H9 (cell line): Measurements from ENCODE around the gene PRUNE1. TPM values are rescaled to one million over a fixed set of nuclear protein-coding genes. Genes with fewer than 3 reads are reported as not detected.

Experiments used
- DNase-seq: peaks from one replicate; pipeline ENCODE4 v3.0.0-alpha.2; 2017
- H2AFZ ChIP-seq: one replicate; pipeline ENCODE4 v1.6.1; 2013; ENCODE audit warnings: mild to moderate bottlenecking, low read length, control low read depth, moderate library complexity
- H2AK5ac ChIP-seq: 2 replicates; pipeline ENCODE4 v1.6.1; 2013; ENCODE audit warnings: low read length, control low read depth, mixed read lengths; ENCODE audit not compliant: insufficient read length
- H2BK120ac ChIP-seq: one replicate; pipeline ENCODE4 v1.6.1; 2013; ENCODE audit warnings: low read depth, mild to moderate bottlenecking, low read length, control low read depth, inconsistent platforms; ENCODE audit not compliant: poor library complexity, severe bottlenecking
- H2BK12ac ChIP-seq: 2 replicates; pipeline ENCODE4 v1.6.1; 2013; ENCODE audit warnings: low read length, control low read depth, mixed read lengths, low read depth; ENCODE audit not compliant: insufficient read length
- H2BK15ac ChIP-seq: 2 replicates; pipeline ENCODE4 v1.6.1; 2013; ENCODE audit warnings: low read depth, low read length, control low read depth
- H2BK20ac ChIP-seq: one replicate; pipeline ENCODE4 v1.6.1; 2013; ENCODE audit warnings: low read depth, mild to moderate bottlenecking, low read length, control low read depth, inconsistent platforms; ENCODE audit not compliant: poor library complexity, severe bottlenecking
- H2BK5ac ChIP-seq: 2 replicates; pipeline ENCODE4 v1.6.1; 2013; ENCODE audit warnings: low read length, control low read depth, mixed read lengths; ENCODE audit not compliant: insufficient read length
- H3K14ac ChIP-seq: 2 replicates; pipeline ENCODE4 v1.6.1; 2013; ENCODE audit warnings: low read length, control low read depth; ENCODE audit not compliant: insufficient read depth
- H3K18ac ChIP-seq: 2 replicates; pipeline ENCODE4 v1.6.1; 2013; ENCODE audit warnings: low read depth, mild to moderate bottlenecking, mixed read lengths, low read length, control low read depth; ENCODE audit not compliant: insufficient read length
- H3K23ac ChIP-seq: 2 replicates; pipeline ENCODE4 v1.6.1; 2013; ENCODE audit warnings: low read length, control low read depth, mixed read lengths, low read depth; ENCODE audit not compliant: insufficient read length
- H3K23me2 ChIP-seq: 2 replicates; pipeline ENCODE4 v1.6.1; 2013; ENCODE audit warnings: low read depth, mild to moderate bottlenecking, mixed read lengths, low read length, control low read depth; ENCODE audit not compliant: insufficient read length, poor library complexity, severe bottlenecking
- H3K27ac ChIP-seq: 2 replicates; pipeline ENCODE4 v1.5.1; 2013; ENCODE audit warnings: low read length, control low read depth, mixed read lengths, low read depth; ENCODE audit not compliant: insufficient read length
- H3K27me3 ChIP-seq: 2 replicates; pipeline ENCODE4 v1.6.1; 2013; ENCODE audit warnings: low read length, control low read depth, inconsistent platforms; ENCODE audit not compliant: insufficient read depth
- H3K4ac ChIP-seq: 2 replicates; pipeline ENCODE4 v1.6.1; 2013; ENCODE audit warnings: low read depth, mild to moderate bottlenecking, control low read depth, inconsistent platforms, low read length, moderate library complexity
- H3K4me1 ChIP-seq: 2 replicates; pipeline ENCODE4 v1.6.1; 2013; ENCODE audit warnings: low read length, control low read depth, inconsistent platforms; ENCODE audit not compliant: insufficient read depth
- H3K4me2 ChIP-seq: 2 replicates; pipeline ENCODE4 v1.6.1; 2013; ENCODE audit warnings: low read length, control low read depth, mixed read lengths; ENCODE audit not compliant: insufficient read length, insufficient read depth
- H3K56ac ChIP-seq: 2 replicates; pipeline ENCODE4 v1.6.1; 2013; ENCODE audit warnings: low read depth, mild to moderate bottlenecking, mixed read lengths, low read length, control low read depth; ENCODE audit not compliant: insufficient read length
- H3K79me1 ChIP-seq: 2 replicates; pipeline ENCODE4 v1.6.1; 2013; ENCODE audit warnings: low read depth, mild to moderate bottlenecking, moderate library complexity, low read length, control low read depth, inconsistent platforms; ENCODE audit not compliant: insufficient read depth, poor library complexity, severe bottlenecking
- H3K79me2 ChIP-seq: 2 replicates; pipeline ENCODE4 v1.6.1; 2013; ENCODE audit warnings: low read length, control low read depth, inconsistent platforms; ENCODE audit not compliant: insufficient read depth
- H3K9ac ChIP-seq: 2 replicates; pipeline ENCODE4 v1.6.1; 2013; ENCODE audit warnings: low read length, control low read depth, mixed read lengths; ENCODE audit not compliant: insufficient read length; ENCODE audit errors: extremely low read depth
- H3K9me3 ChIP-seq: one replicate; pipeline ENCODE4 v1.6.1; 2013; ENCODE audit warnings: low read depth, low read length, inconsistent platforms; ENCODE audit not compliant: control insufficient read depth
- H3T11ph ChIP-seq: one replicate; pipeline ENCODE4 v1.6.1; 2013; ENCODE audit warnings: mild to moderate bottlenecking, low read length, control low read depth, inconsistent platforms
- H4K20me1 ChIP-seq: one replicate; pipeline ENCODE4 v1.6.1; 2013; ENCODE audit not compliant: control insufficient read depth, insufficient read length, insufficient read depth
- H4K5ac ChIP-seq: 2 replicates; pipeline ENCODE4 v1.6.1; 2013; ENCODE audit warnings: low read depth, mild to moderate bottlenecking, mixed read lengths, low read length, control low read depth; ENCODE audit not compliant: insufficient read length
- H4K8ac ChIP-seq: replicated peaks from 2 replicates; pipeline ENCODE4 v1.6.1; 2013; ENCODE audit warnings: low read length, control low read depth, mixed read lengths, low read depth; ENCODE audit not compliant: insufficient read length
- H4K91ac ChIP-seq: 2 replicates; pipeline ENCODE4 v1.6.1; 2013; ENCODE audit warnings: low read depth, mild to moderate bottlenecking, moderate library complexity, mixed read lengths, low read length, control low read depth; ENCODE audit not compliant: insufficient read length
- H3K27ac Mint-ChIP-seq, 3 experiments: 2 replicates in 2 of 3; 3 replicates in 1 of 3; pipeline ENCODE4 v1.8.0; 2020 to 2021; ENCODE audit warnings: mixed read lengths in 3 of 3, mild to moderate bottlenecking in 1 of 3, moderate library complexity in 1 of 3
- H3K27me3 Mint-ChIP-seq: 2 replicates; pipeline ENCODE4 v1.8.0; 2021; ENCODE audit warnings: low read depth, mild to moderate bottlenecking, moderate library complexity, mixed read lengths
- H3K36me3 Mint-ChIP-seq, 3 experiments: 2 replicates in 2 of 3; 3 replicates in 1 of 3; pipeline ENCODE4 v1.8.0; 2020 to 2021; ENCODE audit warnings: low read depth in 3 of 3, mixed read lengths in 3 of 3; ENCODE audit not compliant: insufficient read depth in 1 of 3
- H3K4me1 Mint-ChIP-seq, 2 experiments: 2 replicates each; pipeline ENCODE4 v1.8.0; 2020; ENCODE audit warnings: mixed read lengths in 2 of 2
- H3K4me3 Mint-ChIP-seq, 2 experiments: 2 replicates in 1 of 2; 3 replicates in 1 of 2; pipeline ENCODE4 v1.8.0; 2020 to 2021; ENCODE audit warnings: mild to moderate bottlenecking in 2 of 2, mixed read lengths in 2 of 2, moderate library complexity in 1 of 2
- H3K9me3 Mint-ChIP-seq, 2 experiments: 2 replicates in 1 of 2; 3 replicates in 1 of 2; pipeline ENCODE4 v1.8.0; 2020; ENCODE audit warnings: mild to moderate bottlenecking in 2 of 2, mixed read lengths in 2 of 2, moderate library complexity in 1 of 2
- CTCF ChIP-seq: fragments of 200-600 bp; sonication (generic); conservative IDR thresholded peaks from 3 replicates; pipeline ENCODE4 v1.8.0; 2021; ENCODE audit warnings: antibody characterized with exemption, mild to moderate bottlenecking
- WGBS: extraction: QIAGEN DNeasy Blood & Tissue Kit; methylation state at CpG from one replicate; pipeline ENCODE4 v1.1.7; 2013; ENCODE audit warnings: missing lambda C conversion rate, low lambda C conversion rate, mixed read lengths; ENCODE audit not compliant: insufficient read length; ENCODE audit errors: extremely low coverage; 5-methylcytosine and 5-hydroxymethylcytosine counted together
- total RNA-seq: library from RNA; stranded (reverse); gene quantifications from 2 replicates; pipeline ENCODE4 v1.2.1, GENCODE V29; 2021

The PRUNE1 gene
- total RNA-seq, 1 experiment from 2014 or later = 22.3 TPM

GRCh38 chr1:150973836-150974579, 34.2 kb upstream of the PRUNE1 start:
- H2BK15ac ChIP-seq = no peak overlapping the region

More at GRCh38 chr1:150973836-150974579, 34.2 kb upstream of the PRUNE1 start:
- Histone ChIP-seq H3K27me3 (no peaks in the 10 kb centered on the region), H3K79me1 (no peaks in the 10 kb centered on the region), H4K91ac (no peak overlapping the region), H4K8ac (no peak overlapping the region), H2BK12ac (no peak overlapping the region), H2AK5ac (no peak overlapping the region), H3K56ac (no peak overlapping the region), H3K23ac (no peak overlapping the region), H4K5ac (no peak overlapping the region), H3T11ph (no peak overlapping the region), H2AFZ (no peak overlapping the region), H3K4ac (no peak overlapping the region), H3K4me1 (peaks cover 19% of the 10 kb centered on the region), H3K9me3 (no peaks in the 10 kb centered on the region), H3K18ac (peak overlapping the region; percentile 71), H4K20me1 (no peaks in the 10 kb centered on the region), H2BK120ac (no peak overlapping the region), H2BK5ac (no peak overlapping the region), H3K23me2 (peaks cover 12% of the 10 kb centered on the region), H3K14ac (peak overlapping the region; percentile 87), H3K27ac (no peak overlapping the region), H3K4me2 (peak overlapping the region; percentile 72), H2BK20ac (no peak overlapping the region), H3K79me2 (peaks cover 31% of the 10 kb centered on the region; the same call in 1 of the 2 replicates), H3K9ac (peak overlapping the region; percentile 64)
- H3K4me3 Mint-ChIP-seq = peak overlapping the region; percentile 78 to 86
- H3K36me3 Mint-ChIP-seq = peaks cover 4 to 5% (median 4%) of the 10 kb centered on the region in 3 experiments; a peak in 6 of 7 replicates
- peak; percentile 41 for DNase-seq
- H3K27me3 Mint-ChIP-seq = no peaks in the 10 kb centered on the region
- no peak for TF ChIP-seq CTCF
- 0 out of 7 replicates have a peak overlapping the region, but pooled peaks of 1 of the 3 experiments have one; percentile 27 for H3K27ac Mint-ChIP-seq
- H3K9me3 Mint-ChIP-seq = no peaks in the 10 kb centered on the region
- H3K4me1 Mint-ChIP-seq = peaks cover 60 to 62% of the 10 kb centered on the region in 2 experiments
- no CpG with 5 or more reads among the region's 67 CpGs for WGBS
